KG1 (cell line): ENCODE data around the gene ARSJ.
"Not testable (repeated sequence)": the region's sequence is repeated elsewhere in the genome, so short reads cannot be mapped to it uniquely, and the experiment has no call there.

ENCODE experiments used
- DNase-seq: peaks from one replicate; lab custom pipeline; 2025; lab: John Stamatoyannopoulos, UW

The ARSJ gene

DNA sequence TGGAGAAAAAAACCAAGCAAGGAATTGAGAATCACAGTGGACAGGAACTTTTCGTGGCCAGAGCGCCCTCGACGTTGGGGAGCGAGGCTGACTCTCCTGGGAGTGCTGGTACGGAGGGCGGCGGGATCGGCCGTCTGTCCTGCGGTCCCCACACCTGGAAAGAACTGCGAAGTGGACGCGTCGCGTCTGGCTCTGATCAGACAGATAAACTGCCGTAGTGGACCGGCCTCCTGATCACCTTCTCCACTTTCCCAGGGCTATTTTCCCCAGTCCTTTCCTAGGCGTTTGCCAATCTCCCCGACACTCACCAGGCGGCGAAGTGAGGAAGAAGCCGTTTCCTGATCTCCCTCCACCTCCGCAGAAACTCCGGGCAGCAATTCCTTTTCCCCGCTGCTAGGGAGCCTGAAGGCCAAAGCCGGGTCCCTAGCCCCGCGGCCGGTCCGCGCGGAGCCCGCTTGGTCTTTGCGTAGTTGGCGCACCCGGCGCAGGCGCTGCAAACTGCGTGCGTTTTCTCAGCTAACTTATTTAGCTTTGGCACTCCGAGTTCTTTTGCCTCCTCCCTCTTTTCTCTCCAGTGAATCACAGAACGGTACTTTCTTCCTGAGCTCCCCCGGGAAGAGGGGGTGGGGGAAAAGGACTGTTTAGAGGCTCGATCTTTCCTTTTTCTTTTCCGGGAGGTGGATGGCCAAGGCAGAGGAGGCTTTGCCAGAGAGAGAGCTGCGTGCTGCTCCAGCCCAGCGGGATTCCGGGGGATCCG is at the start of gene ARSJ:
TSS of gene ARSJ (minus strand) at position 500 of the 757 bp plus-strand sequence. CDS start 813 bp downstream, outside the sequence.
- DNase-seq: no peak

DNA sequence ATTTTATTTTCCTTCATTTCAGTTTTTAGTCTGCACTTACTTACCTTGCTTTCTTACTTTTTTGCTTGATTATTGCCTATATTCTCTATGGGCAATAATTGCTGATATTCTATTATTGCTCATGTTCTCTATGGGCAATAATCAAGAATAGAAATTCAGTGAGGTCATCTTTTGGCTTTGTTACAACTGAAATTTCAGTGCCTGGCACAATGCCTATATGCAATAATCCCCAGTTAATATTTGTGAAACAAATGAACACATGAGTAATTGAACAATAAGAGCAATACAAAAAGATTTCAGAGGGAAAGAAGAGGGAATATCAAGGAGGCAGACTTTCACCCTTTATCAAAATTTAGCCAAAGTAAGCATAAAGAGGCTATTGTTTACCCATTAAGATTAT is 48.6 kb upstream of the ARSJ start:
- no peak for DNase-seq

DNA sequence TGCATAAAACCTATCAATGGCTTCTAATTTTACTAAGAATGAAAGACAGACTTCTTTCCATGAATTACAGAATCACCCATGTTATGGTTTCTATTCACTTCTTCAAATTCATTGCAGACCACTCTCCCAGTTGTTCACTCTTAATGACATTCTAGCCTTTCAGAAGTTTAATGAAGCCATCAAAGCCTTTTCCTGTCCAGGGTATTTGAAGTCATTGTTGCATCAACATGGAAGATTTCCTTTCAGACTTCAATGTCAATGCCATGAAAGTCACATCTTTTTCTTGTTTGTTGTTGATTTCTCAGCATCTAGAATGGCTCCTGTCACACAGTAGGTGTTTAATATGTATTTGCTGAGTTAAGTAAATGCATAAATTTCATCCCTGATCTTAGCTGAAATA is 48.1 kb upstream of the ARSJ start:
- DNase-seq: no peak

DNA sequence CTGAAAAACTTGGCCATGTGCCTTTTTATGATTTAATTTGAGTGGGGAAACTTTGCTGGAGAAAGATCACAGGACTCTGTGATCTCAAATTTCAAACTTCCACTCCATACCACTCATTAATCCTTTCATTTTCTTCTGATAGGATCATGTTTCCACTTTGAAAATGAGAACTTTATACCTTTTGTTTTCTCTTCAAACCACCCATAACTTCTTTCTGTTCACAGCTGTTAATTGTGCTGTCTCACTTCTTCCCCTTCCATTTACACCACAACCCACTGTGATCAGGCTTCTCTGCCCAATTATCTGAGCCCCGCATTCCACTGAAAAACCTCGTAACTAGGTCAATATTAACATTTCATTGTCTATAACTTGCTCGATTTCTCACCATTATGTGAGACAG is 47.0 kb upstream of the ARSJ start:
- no peak for DNase-seq

DNA sequence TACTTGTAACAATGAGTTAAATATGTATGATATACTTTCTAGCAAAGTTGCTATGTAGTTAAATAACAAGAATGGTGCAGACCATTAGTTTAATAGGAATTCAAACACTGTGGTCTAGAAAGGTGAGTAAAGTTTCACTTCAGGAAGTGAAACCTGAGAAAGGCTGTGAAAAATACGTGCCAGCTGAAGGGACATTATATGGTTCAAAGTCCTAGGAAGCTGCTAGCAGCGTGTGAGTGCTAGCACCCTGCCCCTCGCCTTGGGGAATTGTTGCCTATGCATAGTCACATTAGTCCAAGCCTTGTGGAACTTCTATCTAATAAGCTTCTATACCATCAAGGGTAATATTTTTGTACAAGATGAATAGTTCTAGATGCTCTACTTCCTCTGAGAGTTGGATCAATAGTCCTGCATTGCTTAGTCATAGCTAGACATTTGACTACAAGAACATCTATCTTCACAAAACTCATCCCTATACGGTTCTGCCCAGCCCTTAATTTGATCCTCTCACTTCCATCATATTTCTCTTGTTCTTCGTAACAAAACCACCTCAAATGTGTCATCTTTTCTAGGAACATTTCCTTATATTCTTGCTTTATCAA is 45.8 kb upstream of the ARSJ start:
- DNase-seq: no peak

DNA sequence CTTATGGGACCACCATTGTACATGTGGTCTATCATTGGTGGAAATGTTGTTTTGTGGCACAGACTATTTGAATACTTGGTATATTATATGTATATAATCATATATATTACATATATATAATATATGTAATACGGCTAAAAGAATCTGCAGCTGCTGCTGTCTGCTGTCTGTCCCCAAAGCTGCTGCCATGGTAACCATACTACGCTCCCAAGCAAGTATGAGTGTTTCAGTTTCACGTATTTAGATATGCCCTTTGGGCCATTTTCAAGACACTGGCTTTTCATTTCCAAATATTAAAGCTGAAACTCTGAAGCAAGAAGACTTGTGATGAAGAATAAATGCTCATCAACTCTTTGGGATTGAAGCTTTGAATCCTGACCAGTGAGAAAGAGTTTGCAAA is 42.0 kb upstream of the ARSJ start:
- DNase-seq: no peak

DNA sequence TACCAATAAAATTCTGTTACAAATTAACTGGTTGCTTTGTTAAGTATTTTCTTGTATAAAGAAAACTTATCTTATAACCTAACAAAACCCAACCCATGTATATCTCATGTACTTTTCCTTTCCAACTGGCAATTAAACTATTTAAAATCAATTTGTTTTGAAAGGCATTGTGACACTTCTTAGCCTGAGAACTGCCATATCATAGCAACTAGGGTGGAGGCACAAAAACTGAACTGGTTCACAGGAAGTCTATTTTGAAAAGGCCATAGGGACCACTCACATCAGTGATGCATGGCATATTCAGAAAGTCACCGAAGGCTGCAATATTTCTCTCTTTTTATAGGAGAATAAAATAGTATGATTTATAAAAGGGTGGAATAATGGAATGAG is 40.5 kb upstream of the ARSJ start:
- DNase-seq: no peak

DNA sequence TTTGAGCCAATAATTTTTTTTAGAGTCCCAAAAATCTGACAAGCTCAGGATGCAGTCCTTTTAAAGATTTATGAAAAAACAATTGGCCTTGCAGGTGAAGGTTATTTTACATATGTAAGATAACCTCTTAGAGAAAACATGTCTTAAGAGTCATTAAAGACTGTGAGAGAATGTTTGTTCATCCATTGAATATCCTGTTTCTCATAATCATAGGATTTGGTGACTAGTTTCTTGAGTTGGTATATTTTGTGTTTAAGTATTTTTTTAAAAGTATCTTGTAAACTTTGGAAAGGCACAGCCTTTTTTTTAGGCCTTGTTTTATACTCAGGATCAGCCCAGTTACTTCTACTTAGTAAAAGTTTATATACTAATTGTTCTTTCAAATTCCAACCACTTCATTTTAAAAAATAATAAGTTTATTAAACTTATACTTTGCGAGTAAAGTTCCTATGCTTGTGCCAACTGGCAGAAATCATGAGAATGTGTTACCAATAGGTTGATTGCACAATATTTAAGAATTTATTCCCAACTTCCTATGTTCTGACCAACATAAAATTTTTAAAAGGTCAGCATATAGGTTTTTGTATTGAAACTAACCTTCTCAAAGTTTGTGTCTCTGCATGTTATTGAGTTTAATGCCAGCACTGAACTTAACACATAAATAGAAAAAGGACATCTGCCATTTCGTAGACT is 40.0 kb upstream of the ARSJ start:
- DNase-seq: no peak

DNA sequence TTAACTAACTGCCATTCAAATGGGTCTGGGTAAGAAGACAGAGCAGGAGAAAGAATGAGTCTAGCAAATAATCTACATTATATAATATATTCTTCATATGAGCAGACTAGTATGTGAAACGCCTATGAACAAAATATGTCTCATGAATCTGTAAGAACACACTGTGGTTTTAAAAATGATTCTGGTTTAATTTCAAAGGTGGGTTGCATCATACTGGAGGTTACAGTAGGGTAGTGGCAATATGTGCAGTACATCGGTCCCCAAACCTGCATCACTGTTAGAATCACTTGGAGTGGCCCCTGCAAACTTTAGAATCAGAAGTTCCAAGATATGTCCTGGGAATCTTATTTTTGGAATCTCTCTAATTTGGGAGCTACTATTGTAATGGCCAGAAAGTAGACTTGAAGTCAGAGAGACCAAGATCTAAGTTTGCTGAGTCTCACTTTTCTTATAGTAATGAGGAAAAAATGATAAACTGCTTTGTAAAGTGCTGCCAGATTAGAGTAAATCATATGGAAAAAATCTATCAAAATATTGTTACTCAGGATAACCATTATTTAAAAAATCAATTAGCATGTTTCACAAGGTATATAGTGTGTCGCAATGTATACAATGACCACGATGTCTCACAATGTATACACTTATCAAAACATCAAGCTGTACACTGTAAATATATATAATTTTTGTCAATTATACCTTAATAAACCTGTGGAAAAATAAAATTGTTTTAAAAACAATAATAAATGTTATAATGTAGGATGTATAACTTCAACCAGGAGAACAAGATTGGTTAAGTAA is 37.9 kb upstream of the ARSJ start:
- no peak for DNase-seq

DNA sequence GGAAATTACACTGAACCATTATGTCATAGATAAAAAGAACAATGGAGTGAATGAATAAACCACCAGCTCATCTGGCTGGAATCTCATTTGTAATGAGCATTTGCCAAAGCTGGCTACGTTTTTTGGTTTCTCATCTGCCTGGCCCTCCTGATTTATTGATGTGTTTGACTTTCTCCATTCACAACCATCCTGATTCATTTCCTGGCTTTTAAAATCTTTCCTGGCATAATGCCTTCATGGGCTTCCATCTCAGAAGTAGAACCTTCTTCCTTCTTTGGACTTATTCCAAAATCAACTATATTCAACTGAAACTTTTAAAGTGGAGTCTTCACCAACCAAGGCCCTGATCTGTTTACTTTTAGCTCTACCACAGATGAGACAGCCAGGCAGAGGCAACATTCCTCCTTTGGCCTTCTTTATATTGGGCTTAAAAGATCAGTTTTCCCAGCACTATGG is 36.0 kb upstream of the ARSJ start:
- no peak for DNase-seq

DNA sequence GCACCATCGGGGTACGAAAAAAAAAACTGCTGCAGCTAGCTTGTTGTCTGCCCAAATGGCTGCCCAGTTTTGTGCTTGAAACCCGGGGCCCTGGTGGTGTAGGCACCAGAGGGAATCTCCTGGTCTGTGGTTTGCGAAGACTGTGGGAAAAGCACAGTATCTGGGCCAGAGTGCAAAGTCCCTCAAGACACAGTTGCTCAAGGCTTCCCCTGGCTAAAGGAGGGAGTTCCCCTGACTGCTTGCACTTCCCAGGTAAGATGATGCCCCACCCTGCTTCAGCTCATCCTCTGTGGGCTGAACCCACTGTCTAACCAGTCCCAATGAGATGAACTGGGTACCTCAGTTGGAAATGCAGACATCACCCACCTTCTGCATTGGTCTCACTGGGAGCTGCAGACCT is 33.8 kb upstream of the ARSJ start:
- not testable (repeated sequence) for DNase-seq

DNA sequence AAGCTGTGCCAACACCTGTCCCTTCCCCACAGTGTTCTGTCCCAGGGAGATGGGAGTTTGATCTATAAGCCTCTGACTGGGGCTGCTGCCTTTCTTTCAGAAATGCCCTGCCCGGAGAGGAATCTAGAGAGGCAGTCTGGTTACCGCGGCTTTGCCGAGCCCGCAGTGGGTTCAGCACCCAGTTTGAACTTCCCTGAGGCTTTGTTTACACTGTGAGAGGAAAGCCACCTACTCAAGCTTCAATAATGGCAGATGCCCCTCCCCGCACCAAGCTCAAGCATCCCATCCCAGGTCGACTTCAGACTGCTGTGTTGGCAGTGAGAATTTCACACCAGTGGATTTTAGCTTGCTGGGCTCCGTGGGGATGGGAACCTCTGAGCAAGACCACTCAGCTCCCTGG is 33.3 kb upstream of the ARSJ start:
- no peak for DNase-seq

DNA sequence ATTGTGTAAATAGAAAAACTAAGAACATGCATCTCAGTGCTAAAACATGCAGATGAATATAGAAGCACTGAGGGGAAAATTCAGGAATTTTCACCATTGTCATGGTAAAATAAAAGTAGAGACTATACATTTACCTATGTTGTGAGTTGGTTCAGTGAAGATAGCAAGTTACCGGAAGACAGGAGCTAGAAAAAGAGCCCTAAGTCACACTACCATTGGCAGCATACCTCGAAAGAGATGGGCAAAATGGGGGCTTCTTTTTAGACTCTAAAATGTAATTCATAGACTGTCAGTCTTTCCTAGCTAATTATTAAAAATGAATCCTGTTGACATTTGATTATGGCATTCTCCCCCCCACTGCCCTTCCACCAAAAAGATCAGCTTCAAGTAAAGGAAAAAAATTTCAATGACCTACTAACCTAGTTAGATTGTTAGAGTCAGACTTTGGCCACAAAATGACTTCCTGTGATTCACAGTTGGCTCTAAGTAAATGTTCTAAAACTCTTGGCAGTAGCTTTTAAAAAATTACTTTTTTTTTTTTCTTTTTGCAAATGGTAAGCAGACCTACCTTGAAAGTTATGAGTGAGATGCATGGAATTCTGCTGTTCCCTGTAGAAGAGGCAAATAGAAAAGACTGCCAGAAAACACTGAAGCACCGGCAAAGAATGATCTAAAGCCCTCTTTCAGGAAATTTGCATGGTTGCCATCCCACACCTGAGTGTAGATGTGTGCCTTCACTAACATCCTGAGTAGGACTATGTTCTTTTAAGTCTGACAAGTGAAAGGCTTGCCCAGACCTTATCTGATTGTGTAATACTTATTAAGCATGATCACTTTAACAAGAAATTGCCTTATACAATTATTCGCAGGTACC is 26.4 kb upstream of the ARSJ start:
- no peak for DNase-seq

DNA sequence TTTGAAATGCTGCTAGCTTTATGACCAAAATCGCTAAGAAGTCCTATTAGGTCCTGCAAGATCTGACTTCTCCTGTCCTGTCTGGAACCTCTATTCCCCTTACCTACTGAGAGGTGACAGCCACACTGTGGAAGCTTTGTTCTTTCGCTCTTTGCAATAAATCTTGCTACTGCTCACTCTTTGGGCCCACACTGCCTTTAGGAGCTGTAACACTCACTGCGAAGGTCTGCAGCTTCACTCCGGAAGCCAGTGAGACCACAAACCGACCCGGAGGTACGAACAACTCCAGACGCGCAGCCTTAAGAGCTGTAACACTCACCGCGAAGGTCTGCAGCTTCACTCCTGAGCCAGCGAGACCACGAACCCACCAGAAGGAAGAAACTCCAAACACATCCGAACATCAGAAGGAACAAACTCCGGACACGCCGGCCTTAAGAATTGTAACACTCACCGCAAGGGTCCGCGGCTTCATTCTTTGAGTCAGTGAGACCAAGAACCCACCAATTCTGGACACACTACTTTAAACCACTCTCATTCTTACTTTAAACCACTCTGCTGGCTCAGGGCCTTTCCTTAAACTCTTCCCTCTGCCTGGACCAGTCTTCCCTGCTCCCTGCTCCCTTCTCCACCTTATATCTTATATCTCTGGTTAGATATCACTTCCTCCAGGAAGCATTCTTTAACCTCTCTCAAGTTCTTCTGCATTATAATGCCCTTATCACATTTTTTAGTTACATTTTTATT is 25.2 kb upstream of the ARSJ start:
- not testable (repeated sequence) for DNase-seq

DNA sequence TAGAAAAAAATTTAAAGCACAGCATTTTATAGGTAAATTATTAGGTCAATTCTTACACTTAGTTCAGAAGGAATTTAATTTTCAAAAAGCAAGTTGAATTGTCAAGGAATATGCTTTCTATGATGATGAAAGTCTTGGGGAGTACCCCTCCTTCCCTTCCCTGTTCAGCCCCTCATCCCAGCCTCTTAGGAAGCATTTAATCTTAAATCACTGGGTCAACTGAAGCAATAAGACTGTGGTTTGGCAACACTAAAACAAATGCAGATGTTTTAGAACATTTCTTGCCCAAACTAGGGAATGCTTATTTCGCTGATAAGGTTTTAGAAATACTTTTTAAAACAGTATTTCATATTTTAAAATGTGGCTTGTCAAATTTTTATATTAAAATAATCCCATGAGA is 19.1 kb upstream of the ARSJ start:
- no peak for DNase-seq

DNA sequence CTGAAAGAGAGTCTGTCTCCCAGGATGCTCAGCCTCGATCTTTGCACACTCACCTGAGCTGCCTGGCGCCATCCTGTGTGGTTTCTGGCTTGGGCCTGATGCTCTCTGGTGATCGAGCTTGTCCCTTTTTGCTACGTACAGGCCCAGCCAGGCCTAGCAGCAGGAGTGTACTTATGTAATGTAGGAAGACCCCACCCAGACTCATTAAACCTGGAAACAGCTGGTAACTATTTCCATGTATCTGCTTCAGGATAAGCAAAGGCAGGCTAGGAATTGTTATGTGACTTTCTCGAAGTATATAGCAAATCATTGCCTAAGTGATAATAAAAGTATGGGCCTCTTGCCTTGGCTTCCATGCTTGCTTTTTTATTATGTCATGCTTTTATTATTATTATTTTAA is 18.6 kb upstream of the ARSJ start:
- DNase-seq: no peak

DNA sequence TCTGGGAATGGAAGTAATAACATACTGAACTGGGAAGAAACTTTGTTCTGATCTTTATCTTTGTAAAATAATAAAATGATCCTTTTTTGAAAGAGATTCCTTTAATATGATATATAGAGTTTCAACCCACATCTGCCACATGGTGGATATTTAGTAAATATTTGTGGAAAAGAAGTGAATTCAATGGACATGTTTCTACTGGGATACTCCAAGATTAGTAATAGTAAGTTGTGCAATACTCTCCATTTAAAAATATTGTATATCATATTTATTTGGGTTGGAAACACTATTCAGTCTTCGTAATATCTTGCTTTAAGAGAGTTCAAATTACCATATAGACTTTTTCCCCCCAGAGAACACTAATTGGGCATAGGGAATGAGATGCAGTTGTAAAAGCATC is 17.8 kb upstream of the ARSJ start:
- DNase-seq: no peak

DNA sequence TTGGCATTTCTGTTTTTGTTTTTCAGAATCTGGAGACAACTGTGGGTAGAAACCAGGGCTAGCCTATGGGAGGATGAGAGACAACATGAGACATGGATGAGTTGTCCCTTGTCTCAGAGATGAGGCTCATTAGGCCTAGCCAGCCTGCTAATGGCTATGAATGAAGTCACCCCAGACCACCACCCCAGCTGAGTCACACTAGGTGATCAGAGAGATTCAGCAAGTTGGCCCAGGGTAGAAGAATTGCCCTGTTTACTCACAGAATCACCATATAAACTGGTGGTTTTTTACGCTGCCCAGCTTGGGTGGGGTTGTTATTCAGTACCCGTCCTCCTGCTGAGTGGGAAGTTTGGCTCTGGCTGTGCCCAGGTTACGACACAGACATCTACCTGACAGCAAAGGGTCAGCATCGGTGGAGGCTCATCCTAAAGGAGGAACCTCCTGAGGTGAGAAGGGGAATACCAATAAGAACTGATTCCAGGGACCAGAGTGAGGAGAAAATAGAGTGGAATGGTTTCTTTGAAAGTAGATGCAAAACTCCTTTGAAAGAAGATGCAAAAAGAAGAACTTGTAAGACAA is 17.2 kb upstream of the ARSJ start:
- no peak for DNase-seq

DNA sequence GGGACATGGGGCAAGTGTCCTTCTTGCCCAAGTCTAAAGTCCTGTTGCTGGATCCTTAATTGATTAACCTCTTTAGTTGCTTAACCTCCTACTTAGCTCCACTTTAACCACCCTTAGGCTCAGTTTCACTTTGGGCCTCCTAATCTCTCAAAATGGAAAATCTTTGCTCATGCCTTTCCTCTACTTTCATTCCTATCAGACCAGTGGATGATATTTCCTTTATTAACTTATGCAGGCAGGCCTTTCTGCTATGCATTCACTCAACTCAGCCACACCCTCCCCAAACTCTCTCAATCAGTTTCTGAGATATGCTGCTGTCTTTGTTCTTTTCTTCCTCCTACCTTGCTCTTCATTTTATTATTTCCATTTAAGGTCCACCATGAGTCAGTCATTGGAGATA is 14.4 kb upstream of the ARSJ start:
- DNase-seq: no peak

DNA sequence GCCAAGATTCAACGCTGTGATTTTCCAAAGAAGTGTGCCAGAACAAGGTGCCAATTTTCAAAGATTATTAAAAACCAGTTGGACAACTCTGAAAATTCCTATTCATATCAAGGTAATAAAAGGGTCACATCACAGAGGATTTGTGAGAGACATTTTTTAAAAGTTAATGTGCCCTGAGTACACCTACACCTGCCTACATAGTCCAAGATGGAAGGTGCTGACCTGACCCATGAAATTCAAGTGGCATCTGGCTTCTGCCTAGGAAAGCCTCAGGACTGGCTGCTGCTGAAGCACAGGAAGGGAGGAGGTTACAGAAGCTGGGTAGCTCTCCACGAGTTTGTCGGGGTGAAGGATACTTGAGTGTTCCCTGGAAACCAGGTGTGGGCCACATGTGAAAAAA is 11.4 kb upstream of the ARSJ start:
- no peak for DNase-seq
